OCI-LY7 (cell line): Measurements from ENCODE around the gene ZBP1.

Source experiments
- EZH2phosphoT487 ChIP-seq: fragments of 200-600 bp; sonication (generic); IDR thresholded peaks from 2 replicates; pipeline ENCODE4 v1.6.1; 2018; ENCODE audit warnings: low read depth, borderline replicate concordance, mild to moderate bottlenecking, mixed run types, antibody characterized with exemption, low read length, moderate library complexity, mixed read lengths
- TF ChIP-seq, protein P1 (sequence below): fragments of 200-600 bp; sonication (generic); conservative IDR thresholded peaks from 2 replicates; pipeline ENCODE4 v1.5.1; 2014; ENCODE audit warnings: mild to moderate bottlenecking, antibody characterized with exemption, low read length, moderate library complexity, mixed read lengths

DNA sequence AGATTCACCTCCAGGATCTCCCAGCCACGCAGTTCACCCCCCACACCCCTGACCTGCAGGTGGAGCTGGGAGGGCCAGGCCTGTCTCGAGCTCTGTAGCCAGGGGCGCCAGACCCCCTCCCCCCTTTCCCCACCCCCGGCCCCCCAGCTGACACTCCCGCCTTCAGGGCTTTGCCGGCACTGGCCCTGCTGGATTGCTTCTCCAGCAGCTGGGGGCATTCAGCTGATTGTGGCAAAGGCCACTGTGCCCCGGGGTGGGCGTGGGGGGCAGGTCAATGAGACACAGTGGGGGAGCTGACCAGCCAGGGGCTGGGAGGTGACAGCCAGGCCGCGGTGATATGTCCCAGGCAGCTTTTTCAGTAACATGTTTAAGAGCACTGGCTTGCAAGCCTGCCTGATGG is 22.2 kb downstream of the ZBP1 start:
- TF ChIP-seq, protein P1, sequence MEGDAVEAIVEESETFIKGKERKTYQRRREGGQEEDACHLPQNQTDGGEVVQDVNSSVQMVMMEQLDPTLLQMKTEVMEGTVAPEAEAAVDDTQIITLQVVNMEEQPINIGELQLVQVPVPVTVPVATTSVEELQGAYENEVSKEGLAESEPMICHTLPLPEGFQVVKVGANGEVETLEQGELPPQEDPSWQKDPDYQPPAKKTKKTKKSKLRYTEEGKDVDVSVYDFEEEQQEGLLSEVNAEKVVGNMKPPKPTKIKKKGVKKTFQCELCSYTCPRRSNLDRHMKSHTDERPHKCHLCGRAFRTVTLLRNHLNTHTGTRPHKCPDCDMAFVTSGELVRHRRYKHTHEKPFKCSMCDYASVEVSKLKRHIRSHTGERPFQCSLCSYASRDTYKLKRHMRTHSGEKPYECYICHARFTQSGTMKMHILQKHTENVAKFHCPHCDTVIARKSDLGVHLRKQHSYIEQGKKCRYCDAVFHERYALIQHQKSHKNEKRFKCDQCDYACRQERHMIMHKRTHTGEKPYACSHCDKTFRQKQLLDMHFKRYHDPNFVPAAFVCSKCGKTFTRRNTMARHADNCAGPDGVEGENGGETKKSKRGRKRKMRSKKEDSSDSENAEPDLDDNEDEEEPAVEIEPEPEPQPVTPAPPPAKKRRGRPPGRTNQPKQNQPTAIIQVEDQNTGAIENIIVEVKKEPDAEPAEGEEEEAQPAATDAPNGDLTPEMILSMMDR = no peak
- no peak for TF ChIP-seq EZH2phosphoT487
